HL-60 (cell line): ENCODE measurements around the gene SERPINE2.

ENCODE experiments used
- CTCF ChIP-seq: IDR thresholded peaks from one replicate; pipeline ENCODE4 v1.5.1; 2011; ENCODE audit warnings: low read length, control low read depth, inconsistent platforms; ENCODE audit not compliant: insufficient read depth
- POLR2AphosphoS5 ChIP-seq: IDR thresholded peaks from 2 replicates; pipeline ENCODE4 v1.6.1; 2012; ENCODE audit warnings: low read depth
- SPI1 ChIP-seq: IDR thresholded peaks from 2 replicates; pipeline ENCODE4 v1.6.1; 2012; ENCODE audit warnings: low read depth, mild to moderate bottlenecking, borderline replicate concordance

GRCh38 chr2:224062481-224063297 lies 23.6 kb upstream of the SERPINE2 start:
- TF ChIP-seq SPI1 = no peak
- no peak for TF ChIP-seq CTCF
- TF ChIP-seq POLR2AphosphoS5 = no peak
